ENCODE measurements around the gene PIK3R1.

PIK3R1 gene

DNA sequence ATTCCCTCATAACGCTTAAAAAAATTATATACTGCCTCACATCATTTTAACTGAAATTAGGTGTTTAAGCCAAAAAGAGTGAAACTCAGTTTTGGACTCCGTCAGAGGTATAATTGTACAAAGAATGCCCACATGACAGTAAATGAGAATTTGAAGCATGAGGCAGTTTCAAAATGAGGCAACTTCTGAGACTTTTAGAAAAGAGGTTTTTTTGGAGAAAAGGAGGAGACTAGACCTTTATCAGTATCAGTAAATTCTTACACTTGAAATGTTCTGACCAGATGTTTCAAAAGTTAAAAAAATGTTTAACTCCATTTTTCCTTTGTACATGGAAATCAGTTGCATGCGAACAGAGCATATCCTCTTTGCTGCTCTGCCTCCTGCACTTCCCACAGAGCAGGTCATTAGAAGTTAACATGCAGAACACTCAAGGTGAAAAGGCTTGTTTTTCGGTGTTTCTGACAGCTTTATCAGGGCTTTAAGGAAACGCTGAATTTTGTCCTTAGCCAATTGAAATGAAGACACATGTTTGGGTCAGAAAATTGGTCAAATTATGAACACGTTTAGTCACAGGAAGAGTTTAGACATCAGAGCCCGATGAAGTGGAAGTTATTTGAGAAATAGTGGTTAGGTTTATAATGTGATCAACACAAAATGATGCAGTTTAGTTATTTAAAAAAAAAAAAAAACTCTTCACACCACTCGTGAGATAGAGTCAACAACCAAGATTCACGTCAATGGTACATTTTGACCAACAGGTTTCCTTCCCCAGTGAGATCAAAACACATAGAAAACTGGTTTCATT lies 59.5 kb downstream of the PIK3R1 start:
- H3K27ac ChIP-seq (ENCODE audit: low read depth, low read length), result no peak overlapping the region
- TF ChIP-seq, protein P1, sequence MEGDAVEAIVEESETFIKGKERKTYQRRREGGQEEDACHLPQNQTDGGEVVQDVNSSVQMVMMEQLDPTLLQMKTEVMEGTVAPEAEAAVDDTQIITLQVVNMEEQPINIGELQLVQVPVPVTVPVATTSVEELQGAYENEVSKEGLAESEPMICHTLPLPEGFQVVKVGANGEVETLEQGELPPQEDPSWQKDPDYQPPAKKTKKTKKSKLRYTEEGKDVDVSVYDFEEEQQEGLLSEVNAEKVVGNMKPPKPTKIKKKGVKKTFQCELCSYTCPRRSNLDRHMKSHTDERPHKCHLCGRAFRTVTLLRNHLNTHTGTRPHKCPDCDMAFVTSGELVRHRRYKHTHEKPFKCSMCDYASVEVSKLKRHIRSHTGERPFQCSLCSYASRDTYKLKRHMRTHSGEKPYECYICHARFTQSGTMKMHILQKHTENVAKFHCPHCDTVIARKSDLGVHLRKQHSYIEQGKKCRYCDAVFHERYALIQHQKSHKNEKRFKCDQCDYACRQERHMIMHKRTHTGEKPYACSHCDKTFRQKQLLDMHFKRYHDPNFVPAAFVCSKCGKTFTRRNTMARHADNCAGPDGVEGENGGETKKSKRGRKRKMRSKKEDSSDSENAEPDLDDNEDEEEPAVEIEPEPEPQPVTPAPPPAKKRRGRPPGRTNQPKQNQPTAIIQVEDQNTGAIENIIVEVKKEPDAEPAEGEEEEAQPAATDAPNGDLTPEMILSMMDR (IDR thresholded peaks at IDR 0.05; ENCODE audit: low read depth, low read length, poor library complexity, severe bottlenecking), result no peak
- no peak for TF ChIP-seq EZH2phosphoT487 (IDR thresholded peaks at IDR 0.05; ENCODE audit: borderline replicate concordance, low read length)
- H4K20me1 ChIP-seq (ENCODE audit: control insufficient read depth, insufficient read depth, low read depth, low read length), result peaks cover 5% of the 10 kb centered on the region; the same call in 1 of the 2 replicates
- H3K79me2 ChIP-seq (ENCODE audit: control insufficient read depth, low read length), result peaks cover 9% of the 10 kb centered on the region
- no peaks in the 10 kb centered on the region for H3K27me3 ChIP-seq (ENCODE audit: control insufficient read depth, low read length)
- no peaks in the 10 kb centered on the region for H3K9me2 ChIP-seq (replicated peaks; ENCODE audit: control insufficient read depth, low read length)
- H3K4me2 ChIP-seq (ENCODE audit: low read length), result no peak overlapping the region
- H3F3A ChIP-seq (ENCODE audit: control insufficient read depth, insufficient read depth), result no peaks in the 10 kb centered on the region
- H3K4me3 ChIP-seq (ENCODE audit: low read length), result no peak overlapping the region
- H3K9me3 ChIP-seq (ENCODE audit: control insufficient read depth, insufficient read depth, low read length), result no peaks in the 10 kb centered on the region
- no peaks in the 10 kb centered on the region for H3K4me1 ChIP-seq (ENCODE audit: control insufficient read depth, low read length)
- peaks cover 43% of the 10 kb centered on the region for H3K36me3 ChIP-seq (ENCODE audit: control insufficient read depth, low read length)

DNA sequence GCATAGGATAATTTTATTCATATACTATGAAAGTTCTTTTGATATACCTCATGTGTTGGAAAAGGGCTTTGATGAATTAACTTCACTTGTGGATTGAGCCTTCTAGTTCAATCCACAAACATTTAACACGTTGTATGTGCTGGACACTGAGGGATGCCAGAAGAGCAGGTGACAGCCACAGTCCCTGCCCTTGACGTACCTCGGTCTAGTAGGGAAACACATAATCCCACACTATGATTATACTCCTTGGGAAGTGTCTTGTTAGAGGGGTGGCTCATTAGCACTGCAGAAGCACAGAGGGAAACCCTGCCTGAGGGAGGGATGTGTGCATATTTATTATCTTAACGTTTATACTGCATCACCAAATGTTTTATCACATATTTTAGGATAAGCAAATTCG lies 61.2 kb downstream of the PIK3R1 start:
- Histone ChIP-seq H3F3A (ENCODE audit: control insufficient read depth, insufficient read depth) (no peaks in the 10 kb centered on the region), H3K9me2 (replicated peaks; ENCODE audit: control insufficient read depth, low read length) (no peaks in the 10 kb centered on the region), H3K4me1 (ENCODE audit: control insufficient read depth, low read length) (no peaks in the 10 kb centered on the region), H3K36me3 (ENCODE audit: control insufficient read depth, low read length) (peaks cover 53% of the 10 kb centered on the region), H3K27me3 (ENCODE audit: control insufficient read depth, low read length) (no peaks in the 10 kb centered on the region), H3K79me2 (ENCODE audit: control insufficient read depth, low read length) (peaks cover 4% of the 10 kb centered on the region; the same call in 1 of the 2 replicates), H3K9me3 (ENCODE audit: control insufficient read depth, insufficient read depth, low read length) (no peaks in the 10 kb centered on the region), H3K4me2 (ENCODE audit: low read length) (no peak overlapping the region), H4K20me1 (ENCODE audit: control insufficient read depth, insufficient read depth, low read depth, low read length) (no peaks in the 10 kb centered on the region), H3K4me3 (ENCODE audit: low read length) (no peak overlapping the region), H3K27ac (ENCODE audit: low read depth, low read length) (no peak overlapping the region)
- TF ChIP-seq EZH2phosphoT487 (IDR thresholded peaks at IDR 0.05; ENCODE audit: borderline replicate concordance, low read length), result no peak
- TF ChIP-seq, protein P1 (IDR thresholded peaks at IDR 0.05; ENCODE audit: low read depth, low read length, poor library complexity, severe bottlenecking), result no peak

GRCh38 chr5:68277431-68277830 lies 61.9 kb downstream of the PIK3R1 start:
- no peaks in the 10 kb centered on the region for H3K9me3 ChIP-seq (ENCODE audit: control insufficient read depth, insufficient read depth, low read length)
- peaks cover 60% of the 10 kb centered on the region for H3K36me3 ChIP-seq (ENCODE audit: control insufficient read depth, low read length)
- peaks cover 4% of the 10 kb centered on the region; the same call in 1 of the 2 replicates for H3K79me2 ChIP-seq (ENCODE audit: control insufficient read depth, low read length)
- no peak overlapping the region for H3K4me2 ChIP-seq (ENCODE audit: low read length)
- no peaks in the 10 kb centered on the region for H3K4me1 ChIP-seq (ENCODE audit: control insufficient read depth, low read length)
- H3F3A ChIP-seq (ENCODE audit: control insufficient read depth, insufficient read depth), result no peaks in the 10 kb centered on the region
- TF ChIP-seq, protein P1 (IDR thresholded peaks at IDR 0.05; ENCODE audit: low read depth, low read length, poor library complexity, severe bottlenecking), result no peak
- TF ChIP-seq EZH2phosphoT487 (IDR thresholded peaks at IDR 0.05; ENCODE audit: borderline replicate concordance, low read length), result no peak
- no peaks in the 10 kb centered on the region for H3K9me2 ChIP-seq (replicated peaks; ENCODE audit: control insufficient read depth, low read length)
- H3K27ac ChIP-seq (ENCODE audit: low read depth, low read length), result no peak overlapping the region
- H4K20me1 ChIP-seq (ENCODE audit: control insufficient read depth, insufficient read depth, low read depth, low read length), result no peaks in the 10 kb centered on the region
- no peak overlapping the region for H3K4me3 ChIP-seq (ENCODE audit: low read length)
- H3K27me3 ChIP-seq (ENCODE audit: control insufficient read depth, low read length), result no peaks in the 10 kb centered on the region
